Measurements from ENCODE around the gene FAM193B. TPM values are rescaled to one million over a fixed set of nuclear protein-coding genes. Genes with fewer than 3 reads are reported as not detected.

FAM193B gene
- total and polyA plus RNA-seq, 4 experiments from 2014 or later = 1.9 to 252 (median 120) TPM

- Histone ChIP-seq H3K27ac (ENCODE audit: low read depth, low read length) (no peak overlapping the region), H3K27me3 (ENCODE audit: insufficient read depth, low read length) (no peaks in the 10 kb centered on the region), H3K9me3 (ENCODE audit: control insufficient read depth in 1 of 2, low read length in 2 of 2) (no peaks in the 10 kb centered on the region), H3K4me3 (ENCODE audit: low read length in 2 of 2) (no peak overlapping the region), H3K4me1 (ENCODE audit: insufficient read depth, low read length) (no peaks in the 10 kb centered on the region), H3K36me3 (ENCODE audit: insufficient read depth, low read length) (no peaks in the 10 kb centered on the region)
- no peak for DNase-seq
- no peak overlapping the region for H3K4me3 Mint-ChIP-seq
- peak overlapping the region in 1 of 7 donors; percentile 81 for H3K27ac Mint-ChIP-seq
- intact Hi-C loops (cut with micrococcal nuclease) = no loop called here
- H3K9me3 Mint-ChIP-seq = peaks cover 0 to 2% (median 0%) of the 10 kb centered on the region in 8 donors
- no peaks in the 10 kb centered on the region for H3K27me3 Mint-ChIP-seq
- POLR2A ChIA-PET (ENCODE audit: partially characterized antibody) = no interaction called here
- H3K36me3 Mint-ChIP-seq = peaks cover 0 to 1% of the 10 kb centered on the region in 2 donors
- CTCF ChIA-PET (ENCODE audit: partially characterized antibody) = no interaction called here
- H3K4me1 Mint-ChIP-seq = peaks cover 0 to 8% (median 3%) of the 10 kb centered on the region in 4 donors
Measured at GRCh38 chr5:177483994-177484901, 70.1 kb downstream of the FAM193B start.

GRCh38 chr5:177483042-177483441, 71.3 kb downstream of the FAM193B start:
- Mint-ChIP-seq H3K4me1 (peaks cover 2 to 13% (median 4%) of the 10 kb centered on the region in 4 donors), H3K27ac (no peak overlapping the region)
- DNase-seq = no peak

GRCh38 chr5:177482359-177482795, 72.0 kb downstream of the FAM193B start:
- H3K36me3 ChIP-seq (ENCODE audit: insufficient read depth, low read length) = no peaks in the 10 kb centered on the region
- DNase-seq = no peak
- no peak overlapping the region for H3K4me3 ChIP-seq (ENCODE audit: low read length in 2 of 2)
- H3K4me1 ChIP-seq (ENCODE audit: insufficient read depth, low read length) = no peaks in the 10 kb centered on the region
- no peak overlapping the region for H3K27ac ChIP-seq (ENCODE audit: low read depth, low read length)
- peaks cover 2 to 13% (median 4%) of the 10 kb centered on the region in 4 donors for H3K4me1 Mint-ChIP-seq
- H3K9me3 ChIP-seq (ENCODE audit: control insufficient read depth in 1 of 2, low read length in 2 of 2) = no peaks in the 10 kb centered on the region
- H3K27me3 ChIP-seq (ENCODE audit: insufficient read depth, low read length) = no peaks in the 10 kb centered on the region
- no peaks in the 10 kb centered on the region for H3K9me3 Mint-ChIP-seq
- H3K4me3 Mint-ChIP-seq = no peak overlapping the region
- intact Hi-C loops (cut with micrococcal nuclease) = no loop called here
- H3K36me3 Mint-ChIP-seq = peaks cover 0 to 1% of the 10 kb centered on the region in 2 donors
- no peak overlapping the region for H3K27ac Mint-ChIP-seq
- no peaks in the 10 kb centered on the region for H3K27me3 Mint-ChIP-seq
- ChIA-PET POLR2A (ENCODE audit: partially characterized antibody) (interaction anchor here (1.5 kb wide), 1 partner anchor 35 kb away, joined by 3 read pairs; no protein-coding TSS in a partner anchor), CTCF (ENCODE audit: partially characterized antibody) (no interaction called here)

More at GRCh38 chr5:177483042-177483441, 71.3 kb downstream of the FAM193B start:
- Histone ChIP-seq H3K4me3 (ENCODE audit: low read length in 2 of 2) (no peak overlapping the region), H3K36me3 (ENCODE audit: insufficient read depth, low read length) (no peaks in the 10 kb centered on the region), H3K27ac (ENCODE audit: low read depth, low read length) (no peak overlapping the region), H3K27me3 (ENCODE audit: insufficient read depth, low read length) (no peaks in the 10 kb centered on the region), H3K4me1 (ENCODE audit: insufficient read depth, low read length) (no peaks in the 10 kb centered on the region), H3K9me3 (ENCODE audit: control insufficient read depth in 1 of 2, low read length in 2 of 2) (no peaks in the 10 kb centered on the region)
- POLR2A ChIA-PET (ENCODE audit: partially characterized antibody) = no interaction called here
- Mint-ChIP-seq H3K4me3 (no peak overlapping the region), H3K9me3 (peaks cover 0 to 2% (median 0%) of the 10 kb centered on the region in 8 donors), H3K36me3 (peaks cover 0 to 1% of the 10 kb centered on the region in 2 donors), H3K27me3 (no peaks in the 10 kb centered on the region)
- intact Hi-C loops (cut with micrococcal nuclease) = no loop called here
- CTCF ChIA-PET (ENCODE audit: partially characterized antibody) = no interaction called here

- Histone ChIP-seq H3K36me3 (ENCODE audit: insufficient read depth, low read length) (no peaks in the 10 kb centered on the region), H3K9me3 (ENCODE audit: control insufficient read depth in 1 of 2, low read length in 2 of 2) (no peaks in the 10 kb centered on the region), H3K4me3 (ENCODE audit: low read length in 2 of 2) (no peak overlapping the region), H3K27ac (ENCODE audit: low read depth, low read length) (no peak overlapping the region), H3K4me1 (ENCODE audit: insufficient read depth, low read length) (no peaks in the 10 kb centered on the region), H3K27me3 (ENCODE audit: insufficient read depth, low read length) (no peaks in the 10 kb centered on the region)
- CTCF ChIA-PET (ENCODE audit: partially characterized antibody) = interaction anchor here (0.8 kb wide), 1 partner anchor 25 kb away, joined by 3 read pairs; no protein-coding TSS in a partner anchor
- no peak overlapping the region for H3K4me3 Mint-ChIP-seq
- POLR2A ChIA-PET (ENCODE audit: partially characterized antibody) = no interaction called here
- H3K36me3 Mint-ChIP-seq = no peaks in the 10 kb centered on the region
- no peaks in the 10 kb centered on the region for H3K9me3 Mint-ChIP-seq
- DNase-seq = no peak
- intact Hi-C loops (cut with micrococcal nuclease) = no loop called here
- peaks cover 2 to 26% (median 9%) of the 10 kb centered on the region in 4 donors for H3K4me1 Mint-ChIP-seq
- peak overlapping the region in 3 of 7 donors; percentile 42 to 86 (median 63) for H3K27ac Mint-ChIP-seq
- H3K27me3 Mint-ChIP-seq = no peaks in the 10 kb centered on the region
Measured at GRCh38 chr5:177479774-177480173, 74.6 kb downstream of the FAM193B start.

GRCh38 chr5:177478711-177479646, 75.4 kb downstream of the FAM193B start:
- H3K27ac Mint-ChIP-seq = peak overlapping the region in 6 of 7 donors; percentile 24 to 77 (median 72)
- Histone ChIP-seq H3K27me3 (ENCODE audit: insufficient read depth, low read length) (no peaks in the 10 kb centered on the region), H3K4me3 (ENCODE audit: low read length in 2 of 2) (no peak overlapping the region), H3K36me3 (ENCODE audit: insufficient read depth, low read length) (no peaks in the 10 kb centered on the region), H3K27ac (ENCODE audit: low read depth, low read length) (no peak overlapping the region), H3K4me1 (ENCODE audit: insufficient read depth, low read length) (no peaks in the 10 kb centered on the region), H3K9me3 (ENCODE audit: control insufficient read depth in 1 of 2, low read length in 2 of 2) (no peaks in the 10 kb centered on the region)
- peaks cover 2 to 32% (median 8%) of the 10 kb centered on the region in 4 donors for H3K4me1 Mint-ChIP-seq
- DNase-seq = no peak
- POLR2A ChIA-PET (ENCODE audit: partially characterized antibody) = no interaction called here
- CTCF ChIA-PET (ENCODE audit: partially characterized antibody) = interaction anchor here (1.2 to 1.3 kb wide), 2 partner anchors 14 to 22 kb away, joined by 3 to 4 read pairs; no protein-coding TSS in a partner anchor
- H3K27me3 Mint-ChIP-seq = peaks cover 0 to 3% of the 10 kb centered on the region in 2 donors
- intact Hi-C loops (cut with micrococcal nuclease) = no loop called here
- H3K4me3 Mint-ChIP-seq = peak overlapping the region in 1 of 8 donors; percentile 5
- no peaks in the 10 kb centered on the region for H3K36me3 Mint-ChIP-seq
- no peaks in the 10 kb centered on the region for H3K9me3 Mint-ChIP-seq

- H3K4me1 Mint-ChIP-seq = peaks cover 2 to 33% (median 8%) of the 10 kb centered on the region in 4 donors
- H3K36me3 Mint-ChIP-seq = no peaks in the 10 kb centered on the region
- POLR2A ChIA-PET (ENCODE audit: partially characterized antibody) = interaction anchor here (1.0 kb wide), 1 partner anchor 22 kb away, joined by 3 read pairs; no protein-coding TSS in a partner anchor
Measured at GRCh38 chr5:177477701-177478477, 76.5 kb downstream of the FAM193B start.

More at GRCh38 chr5:177477701-177478477, 76.5 kb downstream of the FAM193B start:
- intact Hi-C loops (cut with micrococcal nuclease) = no loop called here
- Histone ChIP-seq H3K4me1 (ENCODE audit: insufficient read depth, low read length) (no peaks in the 10 kb centered on the region), H3K27me3 (ENCODE audit: insufficient read depth, low read length) (no peaks in the 10 kb centered on the region), H3K9me3 (ENCODE audit: control insufficient read depth in 1 of 2, low read length in 2 of 2) (no peaks in the 10 kb centered on the region), H3K36me3 (ENCODE audit: insufficient read depth, low read length) (no peaks in the 10 kb centered on the region), H3K4me3 (ENCODE audit: low read length in 2 of 2) (no peak overlapping the region), H3K27ac (ENCODE audit: low read depth, low read length) (no peak overlapping the region)
- Mint-ChIP-seq H3K4me3 (no peak overlapping the region), H3K27ac (no peak overlapping the region), H3K9me3 (no peaks in the 10 kb centered on the region), H3K27me3 (peaks cover 0 to 5% of the 10 kb centered on the region in 2 donors)
- CTCF ChIA-PET (ENCODE audit: partially characterized antibody) = interaction anchor here (0.8 to 1.7 kb wide), 6 partner anchors 15 to 87 kb away, joined by 3 to 5 read pairs (median 4); no protein-coding TSS in a partner anchor
- no peak for DNase-seq

Data from CD4-positive, alpha-beta memory T cell (primary cell).